NOMO-1 treated with DMSO at 0.1 percent for 48 hours (cell line): ENCODE data around the gene CX3CL1.

ENCODE experiments used
- DNase-seq: peaks from one replicate; lab custom pipeline; 2025; ENCODE audit not compliant: unreplicated experiment; lab: John Stamatoyannopoulos, UW

Gene CX3CL1

GRCh38 chr16:57432989-57433388 is 60.7 kb downstream of the CX3CL1 start:
- no peak for DNase-seq

DNA sequence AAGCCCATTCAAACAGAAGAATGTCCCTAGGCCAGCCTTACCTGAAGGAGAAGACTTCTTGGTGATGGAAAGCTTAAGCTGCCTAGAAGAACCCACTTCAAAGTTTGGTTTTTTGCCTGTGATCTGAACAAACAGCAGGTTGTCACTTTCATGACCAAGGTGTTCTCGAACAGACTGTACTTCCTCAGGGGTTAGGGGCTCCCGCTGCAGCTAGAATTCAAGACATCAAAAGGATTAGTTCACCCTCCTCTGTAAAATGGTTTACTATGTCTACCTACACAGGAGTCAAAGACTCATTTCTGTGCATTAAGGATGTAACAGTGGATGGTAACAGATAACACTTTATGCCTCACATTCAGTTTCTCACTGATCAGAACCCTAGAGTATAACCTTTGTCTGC is 61.7 kb downstream of the CX3CL1 start:
- no peak for DNase-seq
